Measurements from ENCODE around the gene TMEM131.

DNA sequence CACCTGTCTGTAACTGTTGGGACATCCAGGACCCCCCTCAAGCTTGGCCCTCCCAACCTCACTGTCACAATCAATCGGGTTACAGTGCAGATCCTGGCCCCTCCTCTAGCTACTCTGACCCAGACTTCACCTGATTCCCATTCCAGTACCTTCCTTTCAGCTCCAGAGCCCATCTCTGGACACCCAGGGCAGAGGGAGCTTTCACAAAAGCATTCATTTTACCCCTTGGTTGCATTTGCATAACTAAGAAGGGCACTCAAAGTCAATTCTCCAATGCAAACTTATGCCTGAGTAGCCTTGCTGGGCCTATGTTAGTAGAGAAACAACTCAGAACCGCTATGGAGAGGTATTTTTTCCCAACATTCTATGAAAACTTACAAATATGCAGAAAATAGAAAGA, 275.0 kb downstream of the TMEM131 start:
- TF ChIP-seq CTCF (IDR thresholded peaks at IDR 0.05) (no peak), POLR2AphosphoS5 (IDR thresholded peaks at IDR 0.05) (no peak), POLR2A (IDR thresholded peaks at IDR 0.05) (no peak), EP300 (IDR thresholded peaks at IDR 0.05) (no peak)

All from sigmoid colon (tissue), 4 donors.